ENCODE results near the gene MIF4GD.

The MIF4GD gene

GRCh38 chr17:75232786-75233185, 38.2 kb downstream of the MIF4GD start:
- DNase-seq (ENCODE audit: low spot score), result no peak

- no peak for DNase-seq (ENCODE audit: low spot score)
These were observed 39.1 kb downstream of the MIF4GD start for GRCh38 chr17:75231741-75232464.

GRCh38 chr17:75231071-75231470, 40.0 kb downstream of the MIF4GD start:
- no peak for DNase-seq (ENCODE audit: low spot score)

DNA sequence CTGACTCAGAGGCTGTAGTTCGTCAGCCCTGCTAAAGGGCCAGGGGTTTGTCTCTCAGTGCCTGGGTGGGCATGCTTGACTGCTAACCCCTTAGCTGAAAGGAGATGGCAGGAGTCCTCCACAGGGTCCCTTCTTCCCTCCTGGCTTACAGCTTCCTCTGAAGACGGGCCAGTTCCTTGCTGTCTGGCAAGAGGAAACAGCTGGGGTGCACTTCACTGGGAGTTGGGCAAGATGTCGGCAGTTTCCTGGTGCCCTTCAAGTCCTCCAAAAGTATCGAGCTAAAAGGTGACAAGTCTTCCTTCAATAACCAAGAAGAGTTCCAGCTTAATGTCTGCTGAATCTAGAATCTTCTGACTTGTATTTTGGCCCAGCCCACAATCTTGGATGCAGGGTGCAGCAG, 42.2 kb downstream of the MIF4GD start:
- no peak for DNase-seq (ENCODE audit: low spot score)

DNA sequence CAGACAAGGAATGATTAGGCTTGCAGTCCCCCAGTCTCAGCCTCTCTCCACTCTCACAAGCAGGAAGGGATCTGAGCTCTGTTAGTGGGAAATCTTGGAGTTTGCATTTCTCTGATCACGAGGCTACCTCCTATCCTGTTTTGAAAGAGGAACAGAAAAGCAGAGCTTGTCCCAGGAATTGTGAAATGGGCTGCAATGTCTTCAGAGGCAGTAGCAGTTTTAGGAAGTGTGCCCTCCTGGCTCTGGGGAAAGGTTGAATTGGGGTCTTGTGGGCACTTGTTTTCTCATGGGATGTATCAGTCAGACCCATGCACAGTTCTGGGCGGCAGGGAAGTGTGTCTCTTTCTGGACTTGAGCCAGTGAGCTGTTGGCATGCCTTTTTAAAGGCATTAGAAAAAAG, 42.7 kb downstream of the MIF4GD start:
- no peak for DNase-seq (ENCODE audit: low spot score)

DNA sequence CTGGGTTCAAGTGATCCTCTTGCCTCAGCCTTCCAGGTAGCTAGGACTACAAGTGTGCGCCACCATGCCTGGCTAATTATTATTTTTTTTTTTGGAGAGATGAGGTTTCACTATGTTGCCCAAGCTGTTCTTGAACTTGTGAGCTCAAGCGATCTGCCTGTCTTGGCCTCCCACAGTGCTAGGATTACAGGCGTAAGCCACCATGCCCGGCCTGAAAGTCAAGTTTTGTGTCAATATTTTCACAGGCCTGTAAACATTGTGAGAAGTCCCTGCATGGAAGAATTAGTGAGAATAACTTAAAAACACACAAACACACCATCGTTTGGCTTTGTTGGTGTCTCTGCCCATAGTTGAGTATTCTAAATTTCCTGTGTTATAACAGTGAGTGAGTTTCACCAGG, 43.3 kb downstream of the MIF4GD start:
- no peak for DNase-seq (ENCODE audit: low spot score)

GRCh38 chr17:75225016-75225415, 46.0 kb downstream of the MIF4GD start:
- DNase-seq (ENCODE audit: low spot score), result no peak

- DNase-seq (ENCODE audit: low spot score), result no peak
These were observed 51.2 kb downstream of the MIF4GD start for GRCh38 chr17:75219815-75220214.

- no peak for DNase-seq (ENCODE audit: low spot score)
These were observed 52.9 kb downstream of the MIF4GD start for GRCh38 chr17:75218131-75218530.

All from RKO (cell line).